ENCODE results near the gene BLOC1S6. TPM values are rescaled to one million over a fixed set of nuclear protein-coding genes. Genes with fewer than 3 reads are reported as not detected.
"Not testable (repeated sequence)": the region's sequence is repeated elsewhere in the genome, so short reads cannot be mapped to it uniquely, and the experiment has no call there.

BLOC1S6 gene
- total RNA-seq, 1 donor from 2014 or later, result 137 TPM

- no peak for DNase-seq (ENCODE audit: low spot score in 2 of 2)
- no peak for FAIRE-seq
Observed at GRCh38 chr15:45637141-45637540, 50.0 kb downstream of the BLOC1S6 start.

DNA sequence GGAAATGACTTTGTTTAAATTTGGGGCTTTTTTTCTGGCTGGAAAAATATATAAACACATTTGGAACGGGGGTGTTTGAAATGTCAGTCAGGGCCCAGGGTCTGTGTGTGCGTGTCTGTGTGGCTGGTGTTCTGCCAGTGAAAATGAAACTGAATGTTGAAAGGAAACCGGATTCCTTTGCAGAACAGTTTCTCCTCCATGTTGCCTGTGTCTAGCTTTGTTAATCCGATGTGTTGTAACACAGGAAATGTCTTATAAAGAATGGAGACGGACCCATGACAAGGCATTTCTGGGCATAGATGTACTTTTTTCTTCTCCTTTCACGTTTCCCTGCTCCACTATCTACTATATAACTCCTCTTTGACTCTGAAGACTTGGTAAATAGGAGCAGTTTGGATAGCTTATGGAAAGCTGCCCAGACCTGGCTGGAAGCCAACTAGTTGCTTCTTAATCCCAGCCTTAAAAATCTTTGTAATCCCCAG lies 50.4 kb downstream of the BLOC1S6 start:
- FAIRE-seq (no peak), DNase-seq (ENCODE audit: low spot score in 2 of 2) (peak in 1 of 2 donors; percentile 41)

- FAIRE-seq (no peak), DNase-seq (ENCODE audit: low spot score in 2 of 2) (no peak)
Observed at GRCh38 chr15:45640616-45641015, 53.4 kb downstream of the BLOC1S6 start.

- no peak for DNase-seq (ENCODE audit: low spot score in 2 of 2)
- FAIRE-seq, result no peak
Observed at GRCh38 chr15:45641374-45641781, 54.2 kb downstream of the BLOC1S6 start.

DNA sequence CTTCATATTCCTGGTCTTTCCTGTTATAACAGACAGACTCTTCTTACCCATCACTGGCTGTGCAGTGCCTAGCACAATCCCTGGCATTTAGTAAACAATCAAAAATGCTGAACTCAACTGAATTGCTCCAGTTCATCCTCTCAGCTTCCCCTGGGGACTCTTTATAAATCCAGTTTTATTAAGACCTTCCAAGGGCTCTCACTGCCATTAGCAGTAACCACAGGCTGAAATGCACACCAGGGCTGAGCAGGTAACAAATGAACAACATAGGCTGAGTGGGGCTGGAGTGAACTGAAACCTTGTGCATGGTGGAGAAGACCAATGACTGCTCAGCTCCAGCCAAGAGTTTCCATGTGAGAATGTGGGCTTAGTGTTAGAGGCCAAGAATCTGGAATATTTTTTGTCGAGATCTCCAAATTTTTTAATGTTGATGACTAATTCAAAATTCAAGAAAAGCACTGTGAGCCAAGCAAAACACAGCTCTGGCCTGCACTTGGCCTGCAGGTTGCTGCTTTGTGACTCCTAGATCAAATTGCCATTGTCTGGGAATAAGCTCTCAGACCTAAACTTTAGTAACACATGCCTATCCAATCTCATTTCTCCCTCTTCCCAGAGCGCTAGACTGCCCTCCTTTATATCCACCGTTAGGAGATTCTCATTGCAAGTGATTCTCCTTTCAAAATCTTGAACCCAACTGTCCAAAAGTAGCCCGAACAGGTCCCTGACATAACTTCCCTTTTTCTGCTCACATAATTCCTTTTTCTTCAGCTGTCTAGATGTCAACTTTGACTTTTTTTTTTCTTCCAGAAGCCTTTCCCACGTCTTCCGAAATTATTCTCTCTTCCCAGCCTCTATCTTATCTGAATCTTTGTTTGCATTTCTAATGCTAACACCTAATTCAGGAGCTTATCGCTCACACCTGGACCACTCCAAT lies 55.1 kb downstream of the BLOC1S6 start:
- FAIRE-seq (no peak), DNase-seq (ENCODE audit: low spot score in 2 of 2) (no peak)

DNA sequence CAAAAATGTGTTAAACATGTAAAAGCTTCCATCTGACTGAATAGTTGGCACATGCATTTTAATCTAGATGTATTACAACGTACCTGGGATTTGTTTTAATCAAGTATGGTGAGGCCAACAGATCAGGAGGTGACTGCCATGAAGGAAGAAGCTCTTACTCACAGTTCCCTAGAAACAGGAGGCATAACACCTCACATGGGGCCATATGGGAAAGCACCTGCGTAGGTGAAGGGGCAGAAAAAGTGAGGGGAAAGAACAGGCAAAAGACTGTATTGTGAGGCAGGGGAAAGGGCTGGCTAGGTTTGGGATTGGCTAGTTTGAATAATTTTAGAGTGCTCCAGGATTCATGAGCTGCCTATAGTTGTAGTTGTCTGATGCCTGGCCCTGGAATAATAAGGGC lies 57.3 kb downstream of the BLOC1S6 start:
- DNase-seq (ENCODE audit: low spot score in 2 of 2) (no peak), FAIRE-seq (no peak)

- DNase-seq (ENCODE audit: low spot score in 2 of 2) (no peak), FAIRE-seq (no peak)
Observed at GRCh38 chr15:45645026-45645980, 58.1 kb downstream of the BLOC1S6 start.

GRCh38 chr15:45646220-45646619 lies 59.0 kb downstream of the BLOC1S6 start:
- no peak for DNase-seq (ENCODE audit: low spot score in 2 of 2)
- no peak for FAIRE-seq

DNA sequence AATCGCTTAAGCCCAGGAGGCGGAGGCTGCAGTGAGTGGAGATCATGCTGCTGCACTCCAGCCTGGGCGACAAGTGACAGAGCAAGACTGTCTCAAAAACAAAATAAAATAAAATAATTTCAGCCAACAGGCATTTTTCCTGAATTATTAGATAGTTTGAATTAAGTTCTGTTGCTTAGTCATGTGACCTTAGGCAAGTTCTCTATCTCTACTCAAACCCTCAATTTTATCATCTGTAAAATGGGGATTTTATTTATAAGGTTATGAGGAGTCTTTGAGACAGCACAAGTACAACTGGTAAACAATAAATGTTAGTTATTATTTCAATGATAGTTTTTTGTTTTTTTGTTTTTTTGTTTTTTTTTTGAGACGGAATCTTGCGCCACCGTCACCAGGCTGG lies 60.6 kb downstream of the BLOC1S6 start:
- no peak for DNase-seq (ENCODE audit: low spot score in 2 of 2)

DNA sequence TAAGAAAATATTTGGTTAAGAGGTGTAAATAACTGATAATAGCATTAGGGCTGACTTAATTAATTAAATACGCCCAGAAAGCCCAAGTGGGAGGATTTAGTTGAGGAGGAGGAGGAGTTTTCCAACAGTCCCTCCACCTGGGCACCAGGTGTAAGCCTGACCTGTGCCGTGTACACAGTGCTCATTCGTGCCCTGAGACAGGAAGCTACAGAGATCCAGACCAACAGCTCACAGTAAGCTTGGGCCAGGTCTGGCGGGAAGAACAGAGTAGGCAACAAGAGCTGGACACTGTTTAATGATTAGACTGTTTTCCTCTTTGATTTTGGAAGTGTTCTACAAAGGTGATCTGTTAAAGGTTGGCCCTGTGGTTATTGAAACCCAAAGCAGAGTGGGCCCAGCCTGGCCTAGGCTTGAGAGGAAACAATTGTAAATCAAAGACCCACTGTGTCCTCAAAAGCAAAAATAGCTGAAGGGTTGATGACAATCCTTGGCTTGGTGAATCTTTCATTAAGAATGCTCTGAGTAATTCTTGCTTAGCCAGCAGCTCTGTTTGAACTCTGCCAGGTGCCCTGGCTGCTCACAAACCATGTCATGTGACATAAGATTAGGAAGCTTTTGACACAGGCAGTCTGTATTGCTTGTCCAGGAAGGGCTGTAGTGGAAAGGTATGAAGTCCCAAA lies 61.5 kb downstream of the BLOC1S6 start:
- DNase-seq (ENCODE audit: low spot score in 2 of 2), result no peak
- no peak for FAIRE-seq

More for the DNA sequence above, 60.6 kb downstream of the BLOC1S6 start:
- FAIRE-seq, result no peak

- FAIRE-seq; DNase-seq (ENCODE audit: low spot score in 2 of 2): not testable (repeated sequence)
Observed at GRCh38 chr15:45650007-45650406, 62.8 kb downstream of the BLOC1S6 start.

- no peak for FAIRE-seq
- no peak for DNase-seq (ENCODE audit: low spot score in 2 of 2)
Observed at GRCh38 chr15:45650889-45651525, 63.8 kb downstream of the BLOC1S6 start.

- FAIRE-seq (no peak), DNase-seq (ENCODE audit: low spot score in 2 of 2) (no peak)
Observed at GRCh38 chr15:45653702-45654424, 66.7 kb downstream of the BLOC1S6 start.

DNA sequence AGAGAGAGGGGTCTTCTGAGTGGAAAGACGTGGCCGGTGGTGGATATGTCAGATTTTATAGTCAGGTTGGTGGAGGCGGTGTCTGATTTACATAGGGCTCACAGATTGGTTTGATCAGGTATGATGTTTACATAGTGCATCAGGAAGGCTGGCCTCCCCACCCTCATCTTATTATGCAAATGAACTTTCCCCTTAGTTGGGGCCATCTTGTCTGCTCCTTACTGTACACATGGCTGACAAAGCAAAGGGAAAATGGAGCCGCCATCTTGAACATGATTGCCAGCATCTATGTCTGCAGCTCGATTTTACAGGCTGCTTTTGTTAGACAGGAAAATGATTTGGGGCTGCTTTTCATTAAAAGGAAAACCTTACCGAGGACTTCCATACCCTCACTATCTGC lies 67.6 kb downstream of the BLOC1S6 start:
- DNase-seq (ENCODE audit: low spot score in 2 of 2) (no peak), FAIRE-seq (no peak)

- no peak for FAIRE-seq
Observed at GRCh38 chr15:45657254-45657653, 70.1 kb downstream of the BLOC1S6 start.

DNA sequence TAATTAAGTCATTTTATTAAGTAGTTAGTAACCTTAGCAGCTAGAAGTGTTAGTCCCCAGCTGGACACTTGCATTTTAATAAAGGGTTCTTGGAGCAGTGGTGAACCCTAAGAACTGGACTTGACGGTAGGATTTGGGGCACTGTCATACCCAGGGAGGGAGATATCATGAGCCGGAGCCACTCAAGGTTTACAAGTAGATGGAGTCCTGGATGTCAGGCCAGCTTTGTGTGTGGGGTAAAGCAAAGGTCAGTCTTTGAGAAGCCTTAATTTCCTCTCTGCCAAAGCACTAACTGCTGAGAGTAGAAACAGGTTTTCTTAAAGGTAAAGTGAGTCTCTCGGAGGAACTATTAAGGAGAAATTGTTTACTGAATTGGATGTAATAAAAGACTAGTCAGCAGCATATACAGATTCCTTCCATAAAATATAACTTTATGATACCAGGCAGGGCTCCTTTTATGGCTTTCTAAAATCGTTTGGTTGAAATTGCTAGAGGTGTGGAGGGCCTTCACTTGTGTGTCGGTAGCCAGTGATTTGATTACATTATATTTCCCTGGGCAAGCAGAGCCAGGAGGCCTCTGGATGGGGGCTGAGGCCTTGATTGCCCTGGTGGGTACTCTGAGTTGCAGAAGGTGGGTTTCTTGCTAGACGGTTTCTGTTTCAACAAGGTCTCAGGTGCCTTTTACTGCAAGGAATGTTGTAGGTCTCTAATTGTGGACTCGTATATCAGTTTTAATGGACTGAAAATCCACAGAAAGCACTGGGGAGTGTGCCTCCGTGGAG lies 70.8 kb downstream of the BLOC1S6 start:
- DNase-seq (ENCODE audit: low spot score in 2 of 2), result no peak
- FAIRE-seq, result no peak

More at GRCh38 chr15:45657254-45657653, 70.1 kb downstream of the BLOC1S6 start:
- no peak for DNase-seq (ENCODE audit: low spot score in 2 of 2)
